ENCODE measurements around the gene RAB3C.
"Not testable (repeated sequence)": the region's sequence is repeated elsewhere in the genome, so short reads cannot be mapped to it uniquely, and the experiment has no call there.

RAB3C gene

DNA sequence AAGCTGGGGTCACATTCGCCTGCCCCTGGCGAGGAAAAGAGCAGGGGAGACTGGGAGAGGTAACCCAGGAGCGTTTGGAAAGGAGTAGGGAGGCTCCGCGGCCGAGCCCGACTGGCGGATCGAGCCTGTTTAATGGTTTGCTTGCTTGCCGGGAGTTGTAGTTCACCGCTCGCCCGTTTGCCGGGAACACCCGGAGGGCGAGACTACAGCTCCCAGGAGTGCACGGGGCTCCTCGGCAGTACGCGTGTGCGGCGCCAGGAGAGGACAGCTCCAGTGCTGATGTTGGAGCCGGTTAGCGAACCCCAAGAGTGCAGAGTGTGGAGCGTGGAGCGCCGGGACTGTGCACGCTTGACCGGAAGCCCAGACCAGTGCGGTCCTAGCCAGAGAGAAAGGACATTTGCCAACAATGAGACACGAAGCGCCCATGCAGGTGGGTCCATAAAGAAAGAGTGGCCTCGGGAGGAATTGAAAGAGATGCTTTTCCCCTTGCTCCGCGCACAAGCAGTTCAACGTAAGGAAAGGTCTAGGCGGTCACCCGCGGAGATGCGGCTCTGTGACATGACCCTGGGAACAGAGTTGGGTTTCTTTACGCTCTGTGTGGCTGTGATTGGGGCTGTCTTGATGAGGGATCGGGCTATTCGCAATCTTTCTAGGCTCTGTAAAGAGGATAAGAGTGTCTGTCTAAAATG is at the start of gene RAB3C:
Gene RAB3C (plus strand): TSS at position 273 of the 689 bp plus-strand sequence. CDS start 134 bp downstream, at position 407.
- peak; percentile 77 for DNase-seq

GRCh38 chr5:58541935-58542334 is 40.9 kb upstream of the RAB3C start:
- DNase-seq: not testable (repeated sequence)

- DNase-seq: no peak
Observed at GRCh38 chr5:58542709-58543108, 40.2 kb upstream of the RAB3C start.

DNA sequence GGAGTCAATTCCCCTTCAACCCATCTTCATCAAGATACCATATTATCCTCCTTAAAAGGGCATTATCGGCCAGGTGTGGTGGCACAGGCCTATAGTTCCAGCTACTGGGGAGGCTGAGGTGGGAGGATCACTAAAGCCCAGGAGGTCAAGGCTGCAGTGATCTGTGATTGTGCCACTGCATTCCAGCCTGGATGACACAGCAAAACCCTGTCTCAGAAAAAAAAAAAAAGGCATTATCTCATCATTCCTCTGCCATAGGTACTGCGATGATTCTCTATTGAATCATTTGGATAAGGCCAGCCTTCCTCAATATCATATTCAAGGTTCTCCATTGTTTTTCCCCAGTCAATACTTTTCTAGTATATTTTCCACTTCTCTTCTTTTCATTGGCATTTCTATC is 39.2 kb upstream of the RAB3C start:
- no peak for DNase-seq

DNA sequence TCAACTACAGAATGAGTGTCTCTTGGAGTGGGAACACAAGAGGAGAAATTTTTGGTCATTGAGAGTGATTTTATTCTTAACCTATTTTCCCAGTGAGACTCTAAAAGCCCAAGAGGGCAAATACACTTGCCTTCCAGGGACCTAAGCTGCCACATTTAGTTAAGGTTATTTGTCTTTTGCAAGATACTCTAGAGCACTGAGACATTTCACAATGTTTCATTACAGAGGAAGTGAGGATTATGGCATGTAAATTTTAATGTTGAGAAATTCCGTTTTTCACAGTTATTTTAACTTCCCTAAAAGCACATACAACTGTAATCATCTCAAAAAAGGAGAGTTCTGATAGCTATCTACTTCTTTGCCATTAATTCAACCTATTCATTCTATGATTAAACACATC is 38.7 kb upstream of the RAB3C start:
- no peak for DNase-seq

GRCh38 chr5:58544926-58545325 is 37.9 kb upstream of the RAB3C start:
- no peak for DNase-seq

GRCh38 chr5:58545912-58546311 is 37.0 kb upstream of the RAB3C start:
- DNase-seq: no peak

DNA sequence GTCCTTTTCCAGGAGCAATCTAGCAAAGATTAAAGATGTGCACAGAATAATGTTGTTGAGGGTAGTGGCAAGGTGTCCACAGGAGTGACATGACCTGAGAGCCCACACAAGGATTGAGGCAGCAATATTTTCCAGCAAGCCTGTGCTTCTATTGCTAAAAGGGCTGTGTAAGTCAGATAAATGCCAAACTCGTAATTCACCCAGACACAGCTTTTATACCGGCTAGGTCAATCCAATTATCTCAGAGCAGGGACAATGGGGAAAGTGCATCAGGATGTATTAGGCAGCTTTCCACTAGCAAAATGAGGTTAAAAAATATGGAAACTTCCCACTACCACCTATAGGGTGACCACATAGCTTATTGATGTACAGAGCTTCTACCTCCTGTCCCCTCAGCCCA is 34.8 kb upstream of the RAB3C start:
- no peak for DNase-seq

DNA sequence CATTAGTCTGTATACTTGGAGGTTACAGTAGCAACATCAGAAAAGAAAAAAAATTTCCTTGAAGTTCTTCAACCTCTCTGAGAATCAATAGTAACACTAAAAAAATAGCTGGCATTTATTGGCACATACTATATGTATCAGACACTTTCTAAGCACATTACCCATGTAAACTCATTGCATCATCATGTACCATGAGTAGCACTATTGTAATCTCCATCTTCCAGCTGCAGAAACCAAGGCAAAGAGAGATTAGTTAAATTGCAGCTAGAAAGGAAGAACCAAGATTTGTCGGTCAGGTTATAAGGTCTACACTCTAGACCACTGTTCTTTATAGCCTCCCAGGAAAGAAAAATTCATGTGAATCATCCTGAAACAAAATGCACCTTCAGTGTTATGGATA is 31.4 kb upstream of the RAB3C start:
- no peak for DNase-seq

DNA sequence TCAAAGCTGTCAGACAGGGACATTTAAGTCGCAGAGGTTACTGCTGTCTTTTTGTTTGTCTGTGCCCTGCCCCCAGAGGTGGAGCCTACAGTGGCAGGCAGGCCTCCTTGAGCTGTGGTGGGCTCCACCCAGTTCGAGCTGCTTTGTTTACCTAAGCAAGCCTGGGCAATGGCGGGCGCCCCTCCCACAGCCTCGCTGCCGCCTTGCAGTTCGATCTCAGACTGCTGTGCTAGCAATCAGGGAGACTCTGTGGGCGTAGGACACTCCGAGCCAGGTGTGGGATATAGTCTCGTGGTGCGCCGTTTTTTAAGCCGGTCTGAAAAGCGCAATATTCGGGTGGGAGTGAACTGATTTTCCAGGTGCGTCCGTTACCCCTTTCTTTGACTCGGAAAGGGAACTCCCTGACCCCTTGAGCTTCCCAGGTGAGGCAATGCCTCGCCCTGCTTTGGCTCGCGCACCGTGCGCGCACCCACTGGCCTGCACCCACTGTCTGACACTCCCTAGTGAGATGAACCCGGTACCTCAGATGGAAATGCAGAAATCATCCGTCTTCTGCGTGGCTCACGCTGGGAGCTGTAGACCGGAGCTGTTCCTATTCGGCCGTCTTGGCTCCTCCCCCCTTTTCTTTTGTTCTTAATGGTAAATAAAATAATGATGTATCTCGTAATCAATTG is 25.1 kb upstream of the RAB3C start:
- not testable (repeated sequence) for DNase-seq

GRCh38 chr5:58563016-58563700 is 19.7 kb upstream of the RAB3C start:
- DNase-seq: not testable (repeated sequence)

- not testable (repeated sequence) for DNase-seq
Observed at GRCh38 chr5:58564043-58564832, 18.6 kb upstream of the RAB3C start.

GRCh38 chr5:58565033-58565432 is 17.8 kb upstream of the RAB3C start:
- DNase-seq: no peak

- no peak for DNase-seq
Observed at GRCh38 chr5:58571501-58571900, 11.4 kb upstream of the RAB3C start.

GRCh38 chr5:58572973-58573372 is 9.9 kb upstream of the RAB3C start:
- not testable (repeated sequence) for DNase-seq

- no peak for DNase-seq
Observed at GRCh38 chr5:58579781-58580180, 3.1 kb upstream of the RAB3C start.

DNA sequence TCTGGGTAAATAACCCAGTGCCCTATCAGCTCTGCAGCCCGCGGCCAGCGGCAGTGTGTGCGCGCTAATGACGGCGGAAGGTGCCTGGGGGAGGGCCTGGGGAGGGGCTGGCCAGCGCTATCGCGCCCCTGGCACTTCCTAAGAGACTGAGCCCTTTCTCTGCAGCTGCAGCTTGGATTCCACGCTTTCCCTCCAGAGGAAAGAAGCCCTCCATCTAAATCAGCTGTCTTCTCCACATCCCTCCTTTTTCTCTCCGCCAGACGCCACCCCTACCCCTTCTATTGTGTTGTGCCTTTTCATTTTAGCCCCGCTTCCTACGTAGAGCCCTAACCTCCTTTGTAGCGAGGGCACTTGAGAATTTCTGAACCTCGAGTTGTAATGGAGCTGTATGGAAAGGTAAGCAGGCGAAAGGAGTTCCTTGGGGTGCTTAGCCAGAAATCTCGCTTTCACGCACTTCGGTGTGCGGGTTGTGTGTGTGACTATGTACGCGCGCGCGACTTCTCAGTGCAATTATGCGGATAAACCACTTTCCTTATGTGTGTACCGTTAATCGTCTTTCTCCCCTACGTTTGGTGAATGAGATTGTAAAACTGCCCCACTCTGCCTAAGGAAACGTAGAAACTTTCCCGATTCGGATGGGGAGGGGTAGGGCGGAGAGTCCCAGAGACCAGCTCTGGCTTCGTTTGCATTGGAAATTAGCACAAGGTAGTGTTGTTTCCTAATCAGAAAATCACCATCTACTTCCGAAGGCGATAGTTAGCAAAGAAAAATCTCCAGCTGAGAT is 664 bp upstream of the RAB3C start:
- no peak for DNase-seq

GRCh38 chr5:58595952-58596351 is 13.1 kb downstream of the RAB3C start:
- no peak for DNase-seq

- DNase-seq: no peak
Observed at GRCh38 chr5:58598440-58598839, 15.6 kb downstream of the RAB3C start.

GRCh38 chr5:58599217-58599616 is 16.3 kb downstream of the RAB3C start:
- no peak for DNase-seq

DNA sequence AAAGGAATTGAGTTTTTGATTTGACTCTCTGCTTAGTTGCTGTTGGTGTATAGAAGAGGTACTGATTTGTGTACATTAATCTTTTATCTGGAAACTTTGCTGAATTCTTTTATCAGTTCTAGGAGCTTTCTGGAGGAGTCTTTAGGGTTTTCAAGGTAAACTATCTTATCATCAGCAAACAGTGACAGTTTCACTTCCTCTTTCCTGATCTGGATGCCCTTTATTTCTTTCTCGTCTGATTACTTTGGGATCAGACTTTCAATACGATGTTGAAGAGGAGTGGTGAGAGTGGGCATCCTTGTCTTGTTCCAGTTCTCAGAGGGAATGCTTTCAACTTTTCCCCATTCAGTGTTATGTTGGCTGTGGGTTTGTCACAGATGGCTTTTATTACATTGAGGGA is 17.7 kb downstream of the RAB3C start:
- not testable (repeated sequence) for DNase-seq

DNA sequence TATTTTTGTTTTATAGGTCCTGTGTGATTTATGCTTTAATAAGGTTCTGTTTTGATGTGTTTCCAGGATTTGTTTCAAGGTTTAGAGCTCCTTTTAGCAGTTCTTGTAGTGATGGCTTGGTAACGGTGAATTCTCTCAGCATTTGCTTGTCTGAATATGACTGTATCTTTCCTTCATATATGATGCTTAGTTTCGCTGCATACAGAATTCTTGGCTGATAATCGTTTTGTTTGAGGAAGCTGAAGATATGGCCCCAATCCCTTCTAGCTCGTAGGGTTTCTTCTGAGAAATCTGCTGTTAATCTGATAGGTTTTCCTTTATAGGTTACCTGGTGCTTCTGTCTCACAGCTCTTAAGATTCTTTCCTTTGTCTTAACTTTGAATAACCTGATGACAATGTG is 20.0 kb downstream of the RAB3C start:
- DNase-seq: not testable (repeated sequence)

All from activated CD8-positive, alpha-beta memory T cell treated with anti-CD3 and anti-CD28 coated beads, Interleukin-2, amount 50 U/mL, for 48 hours (primary cell).